Cardiac fibroblast (primary cell): ENCODE data around the gene RNF126.

Source experiments
- DNase-seq, 2 donors: peaks; one replicate each; pipeline versions ENCODE4 v3.0.0 to v3.0.0-alpha.2; 2010; ENCODE audit warnings: low read depth in 2 of 2
- H3K4me3 ChIP-seq, 2 donors: replicated peaks in 1 of 2; 1 replicate in 1 of 2; 2 replicates in 1 of 2; pipeline ENCODE4 v1.5.1; 2011; ENCODE audit warnings: low read depth in 2 of 2, low read length in 2 of 2, mild to moderate bottlenecking in 2 of 2, moderate library complexity in 1 of 2
- TF ChIP-seq, protein P1 (sequence below): IDR thresholded peaks from one replicate; pipeline ENCODE4 v1.5.1; 2011; ENCODE audit warnings: low read depth, mild to moderate bottlenecking, low read length, inconsistent platforms

Gene RNF126

DNA sequence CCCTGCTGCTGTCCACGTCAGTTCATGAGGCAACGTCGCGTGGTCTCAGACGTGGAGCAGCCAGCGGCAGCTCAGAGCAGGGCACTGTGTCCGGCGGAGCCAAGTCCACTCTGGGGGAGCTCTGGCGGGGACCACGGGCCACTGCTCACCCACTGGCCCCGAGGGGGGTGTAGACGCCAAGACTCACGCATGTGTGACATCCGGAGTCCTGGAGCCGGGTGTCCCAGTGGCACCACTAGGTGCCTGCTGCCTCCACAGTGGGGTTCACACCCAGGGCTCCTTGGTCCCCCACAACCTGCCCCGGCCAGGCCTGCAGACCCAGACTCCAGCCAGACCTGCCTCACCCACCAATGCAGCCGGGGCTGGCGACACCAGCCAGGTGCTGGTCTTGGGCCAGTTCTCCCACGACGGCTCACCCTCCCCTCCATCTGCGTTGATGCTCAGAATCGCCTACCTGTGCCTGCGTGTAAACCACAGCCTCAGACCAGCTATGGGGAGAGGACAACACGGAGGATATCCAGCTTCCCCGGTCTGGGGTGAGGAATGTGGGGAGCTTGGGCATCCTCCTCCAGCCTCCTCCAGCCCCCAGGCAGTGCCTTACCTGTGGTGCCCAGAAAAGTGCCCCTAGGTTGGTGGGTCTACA lies 19.8 kb upstream of the RNF126 start:
- no peak overlapping the region for H3K4me3 ChIP-seq
- TF ChIP-seq, protein P1, sequence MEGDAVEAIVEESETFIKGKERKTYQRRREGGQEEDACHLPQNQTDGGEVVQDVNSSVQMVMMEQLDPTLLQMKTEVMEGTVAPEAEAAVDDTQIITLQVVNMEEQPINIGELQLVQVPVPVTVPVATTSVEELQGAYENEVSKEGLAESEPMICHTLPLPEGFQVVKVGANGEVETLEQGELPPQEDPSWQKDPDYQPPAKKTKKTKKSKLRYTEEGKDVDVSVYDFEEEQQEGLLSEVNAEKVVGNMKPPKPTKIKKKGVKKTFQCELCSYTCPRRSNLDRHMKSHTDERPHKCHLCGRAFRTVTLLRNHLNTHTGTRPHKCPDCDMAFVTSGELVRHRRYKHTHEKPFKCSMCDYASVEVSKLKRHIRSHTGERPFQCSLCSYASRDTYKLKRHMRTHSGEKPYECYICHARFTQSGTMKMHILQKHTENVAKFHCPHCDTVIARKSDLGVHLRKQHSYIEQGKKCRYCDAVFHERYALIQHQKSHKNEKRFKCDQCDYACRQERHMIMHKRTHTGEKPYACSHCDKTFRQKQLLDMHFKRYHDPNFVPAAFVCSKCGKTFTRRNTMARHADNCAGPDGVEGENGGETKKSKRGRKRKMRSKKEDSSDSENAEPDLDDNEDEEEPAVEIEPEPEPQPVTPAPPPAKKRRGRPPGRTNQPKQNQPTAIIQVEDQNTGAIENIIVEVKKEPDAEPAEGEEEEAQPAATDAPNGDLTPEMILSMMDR: no peak
- no peak for DNase-seq

DNA sequence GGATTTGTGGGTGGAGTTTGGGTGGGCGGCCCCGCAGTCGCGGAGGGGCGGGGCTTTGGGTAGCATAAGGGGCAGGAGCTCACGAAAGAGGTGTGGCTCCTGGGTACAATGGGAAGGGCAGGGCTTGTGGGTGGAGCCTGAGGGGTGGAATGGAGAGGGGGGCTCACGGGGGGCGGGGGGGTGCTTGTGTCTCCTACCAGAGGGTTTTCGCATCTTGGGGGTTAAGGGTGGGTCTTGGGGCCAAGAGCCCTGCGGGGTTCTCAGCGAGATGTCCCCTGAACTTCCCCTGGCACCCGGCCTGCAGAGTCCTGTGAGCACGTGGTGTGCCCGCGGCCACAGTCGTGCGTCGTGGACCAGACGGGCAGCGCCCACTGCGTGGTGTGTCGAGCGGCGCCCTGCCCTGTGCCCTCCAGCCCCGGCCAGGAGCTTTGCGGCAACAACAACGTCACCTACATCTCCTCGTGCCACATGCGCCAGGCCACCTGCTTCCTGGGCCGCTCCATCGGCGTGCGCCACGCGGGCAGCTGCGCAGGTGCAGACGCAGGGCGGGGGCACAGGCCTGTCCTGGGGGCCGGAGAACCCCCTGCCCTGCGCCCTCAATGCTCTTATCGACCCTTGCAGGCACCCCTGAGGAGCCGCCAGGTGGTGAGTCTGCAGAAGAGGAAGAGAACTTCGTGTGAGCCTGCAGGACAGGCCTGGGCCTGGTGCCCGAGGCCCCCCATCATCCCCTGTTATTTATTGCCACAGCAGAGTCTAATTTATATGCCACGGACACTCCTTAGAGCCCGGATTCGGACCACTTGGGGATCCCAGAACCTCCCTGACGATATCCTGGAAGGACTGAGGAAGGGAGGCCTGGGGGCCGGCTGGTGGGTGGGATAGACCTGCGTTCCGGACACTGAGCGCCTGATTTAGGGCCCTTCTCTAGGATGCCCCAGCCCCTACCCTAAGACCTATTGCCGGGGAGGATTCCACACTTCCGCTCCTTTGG lies 18.3 kb upstream of the RNF126 start:
- peak in 1 of 2 donors; percentile 98 for DNase-seq
- TF ChIP-seq, protein P1: no peak
- H3K4me3 ChIP-seq: no peak overlapping the region

DNA sequence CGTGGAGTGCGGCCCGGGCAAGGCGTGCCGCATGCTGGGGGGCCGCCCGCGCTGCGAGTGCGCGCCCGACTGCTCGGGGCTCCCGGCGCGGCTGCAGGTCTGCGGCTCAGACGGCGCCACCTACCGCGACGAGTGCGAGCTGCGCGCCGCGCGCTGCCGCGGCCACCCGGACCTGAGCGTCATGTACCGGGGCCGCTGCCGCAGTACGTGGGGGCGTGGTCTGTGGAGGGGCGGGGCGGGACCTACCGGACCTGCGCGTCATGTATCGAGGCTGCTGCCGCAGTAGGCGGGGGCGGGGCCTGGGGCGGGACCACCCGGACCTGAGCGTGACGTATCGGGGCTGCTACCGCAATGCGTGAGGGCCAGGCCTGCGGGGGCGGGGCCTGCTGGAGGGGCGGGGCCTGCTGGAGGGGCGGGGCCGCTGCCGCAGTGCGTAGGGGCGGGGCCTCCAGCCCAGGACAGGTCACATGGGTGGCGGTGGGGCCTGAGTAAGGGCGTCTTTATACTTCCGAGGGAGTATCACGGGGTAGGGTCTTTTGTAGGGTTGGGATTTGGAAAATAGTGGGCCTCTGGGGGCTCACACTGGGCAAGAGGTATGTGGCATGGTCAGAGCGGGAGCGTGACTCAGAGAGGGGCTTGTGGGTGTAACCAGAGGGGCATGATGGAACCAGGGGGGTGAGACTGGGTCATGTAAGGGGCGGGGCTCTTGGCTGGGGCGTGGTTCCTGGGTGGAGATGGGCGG lies 17.4 kb upstream of the RNF126 start:
- peak overlapping the region; percentile 49 to 58 for H3K4me3 ChIP-seq
- peak; percentile 99 to 100 for DNase-seq
- TF ChIP-seq, protein P1: no peak

DNA sequence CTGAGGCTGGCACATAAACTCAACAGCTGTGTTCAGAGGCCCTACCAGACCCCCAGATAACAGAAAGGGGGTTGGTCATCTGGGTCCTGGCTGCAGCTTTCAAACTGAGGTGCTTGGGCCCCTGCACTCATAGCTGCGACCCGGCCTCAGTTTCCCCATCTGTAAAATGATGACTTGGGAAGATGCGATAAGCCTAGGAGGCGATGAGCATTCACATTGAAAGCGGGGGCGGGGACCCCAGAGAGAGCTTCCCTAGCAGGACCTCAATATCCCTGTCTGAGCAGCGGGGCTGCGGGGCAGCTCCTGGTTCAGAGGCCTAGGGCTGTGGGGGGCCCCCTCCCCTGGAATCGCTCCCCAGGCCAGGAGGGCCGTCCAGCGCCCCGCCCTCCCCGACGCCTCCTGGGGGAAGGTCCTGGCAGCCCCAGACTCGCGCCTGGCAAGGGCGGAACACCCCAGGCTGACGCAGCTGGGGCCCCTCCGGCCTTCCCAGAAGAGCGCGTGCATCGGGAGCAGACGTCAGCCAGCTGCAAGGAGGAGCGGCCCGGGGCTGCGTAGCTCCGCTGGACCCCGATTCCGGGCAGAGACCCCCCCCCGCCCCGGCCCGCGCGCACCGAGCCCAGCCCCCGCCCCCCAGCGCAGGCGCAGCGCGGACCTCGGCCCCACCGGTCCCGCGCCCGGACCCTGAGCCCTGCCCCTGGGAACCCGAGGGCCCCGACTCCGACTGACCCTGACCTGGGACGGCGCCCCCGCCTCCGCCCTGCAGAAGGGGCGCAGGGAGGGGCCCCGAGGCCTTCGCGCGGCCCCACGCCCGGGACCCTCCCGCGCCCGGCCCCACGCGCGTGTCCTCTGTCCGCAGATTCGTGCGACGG lies 16.6 kb upstream of the RNF126 start:
- DNase-seq: peak; percentile 75 to 95
- TF ChIP-seq, protein P1: no peak
- H3K4me3 ChIP-seq: peak overlapping the region; percentile 49 to 58

DNA sequence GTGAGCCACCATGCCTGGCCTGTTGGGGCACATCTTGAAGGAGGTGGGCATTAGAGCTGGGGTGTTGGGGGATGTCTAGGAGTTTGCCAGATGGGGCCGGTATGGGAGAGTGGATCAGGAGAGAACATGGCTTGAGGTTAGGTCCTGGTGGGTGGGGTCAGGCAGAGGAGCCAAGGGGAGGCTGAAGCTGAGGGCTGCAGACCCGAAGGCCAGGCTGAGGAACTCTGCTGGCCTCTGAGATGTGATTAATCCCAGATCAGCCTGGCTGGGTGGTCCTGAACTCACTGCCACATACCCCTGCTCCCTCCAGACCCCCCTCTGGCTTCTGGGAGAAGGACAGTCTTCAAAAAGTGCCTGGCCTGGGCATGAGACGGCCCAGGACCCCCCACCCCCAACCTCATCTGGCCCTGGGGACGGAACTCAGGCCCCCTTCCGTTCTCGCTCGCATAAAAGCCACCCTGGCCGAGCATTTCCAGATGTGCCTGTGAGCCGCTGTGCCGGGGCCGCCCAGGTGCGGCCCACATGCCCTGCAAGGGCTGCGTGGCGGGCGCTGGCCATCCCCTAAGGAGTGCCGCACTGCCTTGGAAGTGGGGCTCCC lies 15.9 kb upstream of the RNF126 start:
- no peak for DNase-seq
- TF ChIP-seq, protein P1: no peak
- H3K4me3 ChIP-seq: peak overlapping the region; percentile 49 to 58
